Right atrium auricular region (tissue), 2 donors: ENCODE results near the gene CRAMP1. TPM values are rescaled to one million over a fixed set of nuclear protein-coding genes. Genes with fewer than 3 reads are reported as not detected.

Source experiments
- DNase-seq: peaks from one replicate; pipeline ENCODE4 v3.0.0-alpha.2; 2019; ENCODE audit warnings: low spot score
- H3K27ac ChIP-seq, 2 donors: fragments of 200-600 bp; sonication (generic); 1 replicate in 1 of 2; 2 replicates in 1 of 2; pipeline ENCODE4 v1.5.1; 2016 to 2019
- H3K27me3 ChIP-seq, 2 donors: fragments of 200-600 bp; sonication (generic); one replicate each; pipeline versions ENCODE4 v1.5.1 to v1.6.0; 2017 to 2019
- H3K36me3 ChIP-seq: fragments of 200-600 bp; sonication (generic); one replicate; pipeline ENCODE4 v1.5.1; 2016
- H3K4me1 ChIP-seq, 2 donors: fragments of 200-600 bp; sonication (generic); one replicate each; pipeline versions ENCODE4 v1.5.1 to v1.6.0; 2017 to 2019
- H3K4me3 ChIP-seq, 2 donors: fragments of 200-600 bp; sonication (generic); 1 replicate in 1 of 2; 2 replicates in 1 of 2; pipeline ENCODE4 v1.5.1; 2017 to 2019; ENCODE audit warnings: mild to moderate bottlenecking in 1 of 2, moderate library complexity in 1 of 2
- H3K9me3 ChIP-seq, 2 donors: fragments of 200-600 bp; sonication (generic); one replicate each; pipeline ENCODE4 v1.5.1; 2019
- total RNA-seq, 2 donors: library from RNA; depleted of rRNA; stranded (reverse); fragments of >200 nt; gene quantifications; one replicate each; pipeline ENCODE4 v1.1.0, GENCODE V29; 2016
- TF ChIP-seq, protein P1 (sequence below), 2 donors: fragments of 200-600 bp; sonication (generic); IDR thresholded peaks; one replicate each; pipeline ENCODE4 v1.5.1; 2019; ENCODE audit warnings: antibody characterized with exemption in 2 of 2

The CRAMP1 gene
- total RNA-seq, 2 donors from 2014 or later, result 7.7 to 9.7 TPM

DNA sequence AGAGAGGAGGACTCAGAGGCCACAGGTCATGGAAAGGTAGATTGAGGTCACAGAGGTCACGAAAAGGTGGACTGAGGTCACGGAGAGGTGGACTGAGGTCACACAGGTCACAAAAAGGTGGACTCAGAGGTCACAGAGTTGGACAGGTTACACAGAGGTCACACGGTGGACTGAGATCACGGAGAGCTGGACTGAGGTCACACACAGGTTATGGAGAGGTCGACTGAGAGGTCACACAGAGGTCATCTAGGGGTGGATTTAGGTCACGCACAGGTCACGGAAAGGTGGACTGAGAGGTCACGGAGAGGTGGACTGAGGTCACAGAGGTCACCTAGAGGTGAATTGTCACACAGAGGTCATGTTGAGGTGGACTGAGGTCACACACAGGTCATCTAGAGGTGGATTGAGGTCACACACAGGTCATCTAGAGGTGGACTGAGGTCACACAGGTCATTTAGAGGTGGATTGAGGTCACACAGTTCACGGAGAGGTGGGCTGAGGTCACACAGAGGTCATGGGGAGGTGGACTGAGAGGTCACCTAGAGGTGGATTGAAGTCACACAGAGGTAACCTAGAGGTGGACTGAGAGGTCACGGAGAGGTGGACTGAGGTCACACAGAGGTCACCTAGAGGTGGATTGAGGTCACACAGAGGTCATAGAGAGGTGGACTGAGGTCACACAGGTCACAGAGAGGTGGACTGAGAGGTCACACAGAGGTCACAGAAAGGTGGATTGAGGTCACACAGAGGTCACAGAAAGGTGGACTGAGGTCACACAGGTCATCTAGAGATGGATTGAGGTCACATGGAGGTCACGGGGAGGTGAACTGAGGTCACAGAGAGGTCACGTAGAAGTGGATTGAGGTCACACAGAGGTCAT is 39.2 kb downstream of the CRAMP1 start:
- Histone ChIP-seq H3K36me3 (peaks cover 54% of the 10 kb centered on the region), H3K27ac (no peak overlapping the region), H3K9me3 (no peaks in the 10 kb centered on the region), H3K27me3 (no peaks in the 10 kb centered on the region), H3K4me1 (peaks cover 0 to 1% of the 10 kb centered on the region in 2 donors), H3K4me3 (no peak overlapping the region)
- TF ChIP-seq, protein P1, sequence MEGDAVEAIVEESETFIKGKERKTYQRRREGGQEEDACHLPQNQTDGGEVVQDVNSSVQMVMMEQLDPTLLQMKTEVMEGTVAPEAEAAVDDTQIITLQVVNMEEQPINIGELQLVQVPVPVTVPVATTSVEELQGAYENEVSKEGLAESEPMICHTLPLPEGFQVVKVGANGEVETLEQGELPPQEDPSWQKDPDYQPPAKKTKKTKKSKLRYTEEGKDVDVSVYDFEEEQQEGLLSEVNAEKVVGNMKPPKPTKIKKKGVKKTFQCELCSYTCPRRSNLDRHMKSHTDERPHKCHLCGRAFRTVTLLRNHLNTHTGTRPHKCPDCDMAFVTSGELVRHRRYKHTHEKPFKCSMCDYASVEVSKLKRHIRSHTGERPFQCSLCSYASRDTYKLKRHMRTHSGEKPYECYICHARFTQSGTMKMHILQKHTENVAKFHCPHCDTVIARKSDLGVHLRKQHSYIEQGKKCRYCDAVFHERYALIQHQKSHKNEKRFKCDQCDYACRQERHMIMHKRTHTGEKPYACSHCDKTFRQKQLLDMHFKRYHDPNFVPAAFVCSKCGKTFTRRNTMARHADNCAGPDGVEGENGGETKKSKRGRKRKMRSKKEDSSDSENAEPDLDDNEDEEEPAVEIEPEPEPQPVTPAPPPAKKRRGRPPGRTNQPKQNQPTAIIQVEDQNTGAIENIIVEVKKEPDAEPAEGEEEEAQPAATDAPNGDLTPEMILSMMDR (IDR thresholded peaks at IDR 0.05), result no peak
- DNase-seq, result no peak

DNA sequence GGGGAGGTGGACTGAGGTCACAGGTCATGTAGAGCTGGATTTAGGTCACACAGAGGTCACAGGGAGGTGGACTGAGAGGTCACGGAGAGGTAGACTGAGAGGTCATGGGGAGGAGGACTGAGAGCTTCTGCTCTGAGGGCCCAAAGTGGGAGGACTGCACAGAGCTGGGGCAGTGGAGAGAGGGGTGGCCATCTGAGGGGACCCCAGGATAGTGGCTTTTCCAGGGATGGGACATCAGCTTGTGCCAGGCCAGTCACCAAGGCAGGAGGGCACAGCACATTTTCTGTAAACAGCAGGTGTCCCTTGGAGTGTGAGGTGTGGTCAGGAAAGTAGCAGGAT is 39.8 kb downstream of the CRAMP1 start:
- no peaks in the 10 kb centered on the region for H3K9me3 ChIP-seq
- DNase-seq, result no peak
- H3K27ac ChIP-seq, result no peak overlapping the region
- no peak overlapping the region for H3K4me3 ChIP-seq
- H3K4me1 ChIP-seq, result peaks cover 0 to 7% of the 10 kb centered on the region in 2 donors
- TF ChIP-seq, protein P1 (IDR thresholded peaks at IDR 0.05), result no peak
- peaks cover 58% of the 10 kb centered on the region for H3K36me3 ChIP-seq
- H3K27me3 ChIP-seq, result no peaks in the 10 kb centered on the region

DNA sequence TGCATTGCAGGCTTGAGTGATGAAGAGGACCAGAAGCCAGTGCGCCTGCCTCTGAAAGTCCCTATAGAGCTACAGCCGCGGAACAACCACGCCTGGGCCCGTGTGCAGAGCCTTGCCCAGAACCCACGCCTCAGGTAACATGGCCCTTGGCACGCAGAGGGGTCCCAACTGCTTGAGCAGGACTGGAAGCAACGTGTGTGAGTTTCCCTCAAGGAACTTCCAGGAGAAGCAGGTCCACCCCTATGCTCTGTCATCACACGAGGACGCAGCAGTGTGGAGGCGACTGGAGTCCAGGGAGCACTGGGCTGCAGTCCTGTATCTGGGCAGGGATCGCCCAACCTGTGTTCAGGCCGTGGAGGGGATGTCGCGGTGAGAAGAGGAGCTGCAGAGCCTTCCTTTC is 40.9 kb downstream of the CRAMP1 start:
- no peak for DNase-seq
- no peaks in the 10 kb centered on the region for H3K9me3 ChIP-seq
- H3K4me1 ChIP-seq, result peaks cover 0 to 16% of the 10 kb centered on the region in 2 donors
- TF ChIP-seq, protein P1 (IDR thresholded peaks at IDR 0.05), result no peak
- H3K27me3 ChIP-seq, result no peaks in the 10 kb centered on the region
- H3K27ac ChIP-seq, result no peak overlapping the region
- H3K4me3 ChIP-seq, result no peak overlapping the region
- peaks cover 56% of the 10 kb centered on the region for H3K36me3 ChIP-seq

DNA sequence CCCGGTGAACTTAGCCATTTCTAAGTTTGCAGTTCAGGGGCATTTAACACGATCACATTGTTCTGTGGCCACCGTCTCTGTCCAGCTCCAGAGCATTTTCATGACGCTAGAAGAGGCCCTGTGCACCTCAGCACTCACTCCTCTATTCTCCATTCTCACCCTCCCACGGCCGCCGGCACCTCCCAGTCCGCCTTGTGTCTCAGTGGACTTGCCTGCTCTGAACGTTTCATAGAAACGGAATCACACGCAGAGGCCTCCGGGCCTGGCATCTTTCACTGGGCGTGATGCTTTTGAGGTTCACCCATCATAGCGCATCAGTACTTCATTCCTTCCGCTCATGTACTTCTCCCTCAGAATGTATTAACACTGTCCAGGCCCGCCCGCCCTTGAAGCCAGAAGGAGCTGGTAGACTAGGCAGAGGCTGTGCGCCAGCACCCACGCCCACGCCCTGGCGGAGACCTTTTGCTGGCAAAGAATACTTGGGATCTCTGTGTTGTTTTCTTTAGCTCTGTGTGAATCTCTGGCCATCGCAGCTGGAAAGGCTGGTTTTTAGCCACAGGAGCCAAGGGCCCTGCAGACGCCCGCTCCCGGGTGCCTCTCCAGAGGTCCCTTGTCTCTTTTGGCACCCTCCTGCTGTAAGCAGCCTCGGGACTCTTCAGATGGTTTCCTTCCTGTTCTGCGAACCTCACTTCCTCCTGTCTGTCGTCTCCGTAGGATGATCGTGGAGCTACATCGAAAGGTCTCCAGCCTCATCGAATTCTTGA is 42.5 kb downstream of the CRAMP1 start:
- H3K27ac ChIP-seq, result no peak overlapping the region
- no peaks in the 10 kb centered on the region for H3K9me3 ChIP-seq
- H3K4me3 ChIP-seq, result no peak overlapping the region
- H3K4me1 ChIP-seq, result peaks cover 0 to 24% of the 10 kb centered on the region in 2 donors
- no peaks in the 10 kb centered on the region for H3K27me3 ChIP-seq
- H3K36me3 ChIP-seq, result peaks cover 63% of the 10 kb centered on the region
- no peak for DNase-seq
- TF ChIP-seq, protein P1 (IDR thresholded peaks at IDR 0.05), result no peak

GRCh38 chr16:1655269-1655807 is 43.2 kb downstream of the CRAMP1 start:
- peaks cover 69% of the 10 kb centered on the region for H3K36me3 ChIP-seq
- TF ChIP-seq, protein P1 (IDR thresholded peaks at IDR 0.05), result no peak
- no peak for DNase-seq

More at GRCh38 chr16:1655269-1655807, 43.2 kb downstream of the CRAMP1 start:
- Histone ChIP-seq H3K4me3 (no peak overlapping the region), H3K4me1 (peaks cover 0 to 24% of the 10 kb centered on the region in 2 donors), H3K27ac (no peak overlapping the region), H3K9me3 (no peaks in the 10 kb centered on the region), H3K27me3 (no peaks in the 10 kb centered on the region)
